SHP77 treated with DMSO at 0.1 percent for 48 hours (cell line): ENCODE measurements around the gene GRK4.
"Not testable (repeated sequence)": the region's sequence is repeated elsewhere in the genome, so short reads cannot be mapped to it uniquely, and the experiment has no call there.

Experiments
- DNase-seq: peaks from one replicate; lab custom pipeline; 2025; lab: John Stamatoyannopoulos, UW

Gene GRK4

DNA sequence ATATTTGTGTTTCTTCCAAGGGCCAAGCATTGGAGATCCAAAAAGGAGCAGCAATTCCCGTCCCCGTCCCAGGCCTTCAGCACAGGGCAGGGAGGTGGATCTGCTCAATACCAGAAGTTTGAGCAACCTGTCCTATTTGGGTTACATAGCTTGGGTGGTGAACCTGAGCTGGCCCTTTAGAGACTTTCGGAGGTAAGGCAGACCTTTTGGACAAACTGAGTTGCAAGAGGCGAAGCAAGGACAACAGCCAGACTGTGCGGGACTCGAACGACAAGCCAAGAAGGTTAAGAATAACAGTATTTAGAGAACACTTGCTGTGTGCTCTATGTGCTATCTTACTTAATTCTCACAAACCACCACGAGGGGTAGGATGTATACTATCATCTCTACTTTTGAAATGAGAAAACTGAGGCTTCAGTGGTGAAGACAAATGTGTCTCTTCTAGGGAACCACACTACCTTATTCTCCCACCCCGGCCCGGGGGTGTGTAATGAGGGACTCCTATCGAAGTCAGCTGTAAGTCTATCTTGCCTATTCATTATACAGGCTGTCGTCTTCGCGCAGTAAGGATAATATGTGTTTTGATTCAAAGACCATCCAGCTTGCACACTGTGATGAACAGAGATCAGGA is 1.4 kb upstream of the GRK4 start:
- DNase-seq = no peak

DNA sequence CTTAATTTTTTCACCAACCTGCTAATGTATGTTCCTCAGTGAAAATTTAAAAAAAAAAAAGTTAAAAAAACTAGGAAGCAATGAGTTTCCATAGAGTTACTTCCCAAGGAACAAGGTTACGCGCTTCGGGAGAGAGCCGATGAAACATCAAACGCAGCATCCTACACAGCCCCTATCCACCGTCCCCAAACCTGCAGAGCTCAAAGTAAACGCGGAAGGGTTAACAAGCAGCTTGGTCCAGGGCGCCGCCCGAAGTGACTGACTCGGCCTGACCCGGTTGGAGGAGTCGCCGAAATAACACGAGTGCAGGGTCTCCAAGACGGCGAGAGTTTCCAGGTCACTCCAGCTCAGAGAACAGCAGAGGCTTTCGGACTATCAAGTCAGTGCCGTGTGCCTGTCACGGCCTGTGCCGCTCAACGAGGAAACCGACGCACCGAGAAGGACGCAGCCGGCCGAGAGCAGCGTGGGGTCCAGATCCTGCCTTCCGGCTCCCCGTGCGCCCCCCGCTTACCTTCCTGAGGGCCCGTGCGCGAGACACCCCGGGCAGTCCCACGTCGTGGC is 677 bp upstream of the GRK4 start:
- DNase-seq = no peak

DNA sequence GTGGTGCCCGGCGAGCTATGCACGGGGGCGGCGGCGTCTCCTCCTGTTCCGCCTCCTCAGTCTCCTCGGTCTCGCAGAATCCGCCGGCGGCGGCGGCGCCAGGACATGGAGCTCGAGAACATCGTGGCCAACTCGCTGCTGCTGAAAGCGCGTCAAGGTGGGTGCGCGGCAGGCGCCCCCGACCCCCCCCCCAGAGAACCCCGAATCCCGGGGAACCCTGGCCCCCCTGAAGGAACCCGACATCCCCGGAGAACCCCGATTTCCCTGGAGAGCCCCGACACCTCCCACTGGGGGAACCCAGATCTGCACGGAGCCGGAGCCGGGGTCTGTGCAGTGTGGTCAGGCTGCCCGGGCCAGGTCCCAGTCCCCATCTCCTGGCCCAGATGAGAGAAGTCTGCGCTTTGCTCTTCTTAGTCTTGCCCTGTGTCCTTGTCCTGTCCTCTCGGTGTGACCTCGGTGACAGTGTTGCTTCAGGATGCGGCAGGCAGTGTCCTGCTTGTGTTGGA is 648 bp downstream of the GRK4 start:
- DNase-seq = no peak

DNA sequence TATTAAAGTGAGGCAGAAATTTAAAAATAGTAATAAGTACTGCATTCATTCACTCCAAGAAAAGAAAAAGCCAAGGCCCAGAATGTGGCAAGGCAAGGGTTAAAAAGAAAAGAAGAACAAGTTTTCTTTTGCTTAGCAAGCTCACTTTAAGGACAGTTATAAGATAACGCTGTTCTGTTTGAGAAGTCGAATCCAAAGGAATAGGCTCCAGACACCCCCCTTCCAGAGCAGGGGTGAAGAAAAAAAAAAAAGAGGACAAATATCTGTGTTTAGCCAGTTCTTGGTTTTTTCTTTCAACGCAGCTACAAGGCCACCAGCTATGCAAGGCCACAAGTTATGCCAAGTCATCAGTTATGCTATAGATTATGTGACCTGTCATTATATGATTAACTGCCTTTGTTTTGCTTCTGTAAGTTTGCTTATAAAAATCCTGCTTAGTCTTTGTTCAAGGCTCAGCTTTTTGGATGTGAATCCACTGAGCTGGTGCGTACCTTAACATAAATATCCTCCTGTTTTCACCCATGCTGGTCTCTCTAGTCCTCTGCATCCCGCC is 1.4 kb downstream of the GRK4 start:
- no peak for DNase-seq

DNA sequence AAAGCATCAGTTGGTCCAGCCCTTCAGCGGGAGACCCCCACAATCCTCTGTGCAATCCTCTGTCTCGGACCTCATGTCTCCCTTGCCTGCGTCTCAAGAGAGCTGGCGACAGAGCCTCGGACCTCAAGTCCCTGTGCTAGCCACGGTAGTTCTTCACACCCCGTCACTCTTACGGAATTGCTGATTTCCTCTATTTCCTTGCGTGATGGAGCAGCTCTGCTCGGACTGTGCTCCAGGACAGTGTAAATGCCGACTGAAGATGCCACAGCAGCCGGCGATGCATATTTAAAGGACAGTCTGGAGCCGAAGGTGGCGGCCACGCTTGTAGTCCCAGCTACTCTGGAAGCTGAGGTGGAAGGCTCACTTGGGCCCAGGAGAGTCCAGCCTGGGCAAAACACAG is 1.9 kb downstream of the GRK4 start:
- DNase-seq = no peak

DNA sequence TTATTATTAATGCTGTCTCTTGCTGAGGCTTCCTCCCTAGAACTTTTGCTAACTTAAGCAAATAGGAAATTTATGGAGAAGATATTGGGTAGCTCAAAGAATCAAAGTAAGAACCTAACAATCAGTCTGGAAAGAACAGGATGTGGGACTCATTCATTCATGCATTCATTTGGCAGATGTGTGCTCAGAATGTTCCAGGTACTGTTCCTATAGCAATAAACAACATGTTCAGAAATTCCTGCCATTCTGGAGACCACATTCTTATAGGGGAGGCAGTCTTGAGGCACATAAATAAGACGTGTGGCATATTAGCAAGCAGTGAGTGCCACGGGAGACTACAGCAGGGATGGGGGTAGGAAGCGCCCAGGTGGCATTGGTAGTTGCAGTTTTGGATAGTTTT is 5.0 kb downstream of the GRK4 start:
- DNase-seq = no peak

DNA sequence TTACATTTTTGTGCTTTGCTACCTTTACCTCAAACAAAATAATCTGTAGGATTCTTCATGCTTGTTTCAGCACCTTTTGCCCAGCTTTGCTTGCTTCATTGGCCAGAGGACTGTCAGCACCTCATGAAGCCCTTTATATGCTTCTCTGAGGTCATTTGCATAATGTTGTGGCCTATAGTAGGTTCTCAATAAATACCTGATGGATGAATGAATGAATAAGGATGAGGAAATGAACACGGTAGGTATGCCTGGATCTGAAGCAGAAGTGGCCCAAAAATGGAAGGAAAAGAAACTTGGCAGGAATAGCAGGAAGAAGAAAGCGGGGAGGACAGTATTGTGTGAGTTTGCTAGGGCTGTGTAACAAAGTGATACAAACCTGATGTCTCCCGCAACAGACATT is 7.9 kb downstream of the GRK4 start:
- DNase-seq = no peak

DNA sequence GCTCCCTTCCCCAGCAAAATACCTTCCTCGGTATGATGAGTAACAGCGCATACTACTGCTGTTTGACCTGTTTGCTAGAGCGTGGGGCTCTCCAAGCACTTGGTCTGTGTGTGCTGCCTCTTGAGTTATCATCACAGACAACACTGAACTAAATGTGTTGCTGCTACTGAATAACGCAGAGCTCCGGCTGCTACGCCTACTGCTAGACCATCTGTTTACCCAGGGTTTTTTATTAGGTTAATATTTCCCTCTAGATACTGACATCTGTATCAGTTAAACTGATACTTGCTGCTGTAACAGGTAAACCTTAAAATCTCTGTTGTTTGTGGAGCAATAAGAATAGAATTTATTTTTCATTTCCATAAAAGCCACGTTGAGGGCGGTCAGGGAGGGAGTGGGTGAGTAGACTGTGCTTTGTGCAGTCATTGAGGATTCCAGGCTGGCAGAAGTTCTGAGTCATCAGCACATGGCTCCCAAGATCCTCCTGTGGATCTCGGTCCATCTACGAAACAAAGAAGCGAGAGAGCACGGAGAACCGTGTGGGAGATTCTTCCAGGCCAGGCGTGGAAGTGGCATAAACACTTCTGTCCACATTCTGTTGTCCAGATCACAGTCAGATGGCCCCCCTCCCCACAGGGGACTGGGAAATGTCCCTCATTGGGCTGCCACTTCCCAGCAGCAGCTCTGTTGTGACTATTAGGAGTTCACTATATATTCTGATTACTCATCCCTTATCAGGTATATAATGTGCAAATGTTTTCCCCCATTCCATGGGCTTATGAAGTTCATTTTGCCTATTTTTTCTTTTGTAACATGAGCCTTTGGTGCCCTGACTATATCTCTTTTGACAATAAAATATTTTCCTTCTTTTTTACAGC is 14.1 kb downstream of the GRK4 start:
- no peak for DNase-seq

DNA sequence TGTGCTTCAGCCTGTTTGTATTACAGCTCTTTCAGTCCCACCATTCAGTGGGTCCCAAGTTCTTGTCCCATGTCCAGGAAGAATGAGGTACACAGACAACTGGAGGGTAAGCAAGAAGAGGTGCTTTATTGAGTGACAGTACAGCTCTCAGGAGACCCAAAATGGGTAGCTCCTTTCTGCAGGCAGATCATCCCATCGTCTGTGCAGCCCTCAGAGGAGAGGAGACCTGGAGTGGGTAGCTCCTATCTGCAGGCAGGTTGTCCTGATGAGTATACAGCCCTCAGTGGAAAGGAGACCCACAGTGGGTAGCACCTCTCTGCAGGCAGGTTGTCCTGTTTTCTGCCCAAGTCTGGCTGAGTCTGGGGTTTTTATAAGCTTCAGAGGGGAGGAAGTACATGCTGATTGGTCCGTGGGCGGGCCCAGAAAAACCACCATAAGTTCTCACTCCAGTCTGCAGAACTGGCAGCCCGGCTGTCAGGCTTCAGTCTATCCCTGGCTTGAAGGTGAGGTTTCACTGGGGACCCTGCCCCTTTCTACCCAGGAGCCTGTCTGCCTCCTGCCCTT is 18.0 kb downstream of the GRK4 start:
- DNase-seq = no peak

DNA sequence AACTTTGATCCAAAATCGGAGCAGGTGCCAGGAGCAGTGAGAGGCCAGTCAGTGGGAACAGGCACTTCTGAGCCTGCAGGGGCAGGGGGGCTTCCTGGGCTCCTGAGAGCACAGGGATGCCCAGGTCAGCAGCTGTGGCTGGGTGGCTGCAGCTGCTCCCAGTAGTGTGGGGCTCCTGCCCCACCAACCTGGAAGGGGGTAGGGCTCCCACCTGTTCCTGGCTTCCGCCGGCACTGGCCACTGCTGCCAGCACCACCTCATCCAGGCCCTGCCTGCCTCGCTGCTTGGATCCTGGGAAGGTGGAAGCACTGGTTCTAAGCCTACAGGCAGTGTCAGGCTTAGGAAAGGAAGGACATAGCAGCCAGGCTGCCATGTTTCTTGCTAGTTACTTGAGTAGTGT is 18.6 kb downstream of the GRK4 start:
- no peak for DNase-seq

DNA sequence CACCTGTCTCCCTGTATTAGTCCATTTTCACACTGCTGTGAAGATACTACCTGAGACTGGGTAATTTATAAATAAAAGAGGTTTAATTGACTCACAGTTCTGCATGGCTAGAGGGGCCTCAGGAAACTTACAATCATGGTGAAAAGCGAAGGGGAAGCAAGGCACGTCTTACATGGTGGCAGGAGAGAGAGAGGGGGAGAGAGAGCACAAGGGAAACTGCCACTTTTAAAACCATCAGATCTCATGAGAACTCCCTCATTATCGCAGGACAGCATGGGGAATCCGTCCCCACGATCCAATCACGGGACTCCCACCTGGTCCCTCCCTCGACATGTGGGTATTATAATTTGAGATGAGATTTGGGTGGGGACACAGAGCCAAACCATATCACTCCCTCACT is 20.3 kb downstream of the GRK4 start:
- DNase-seq = not testable (repeated sequence)

DNA sequence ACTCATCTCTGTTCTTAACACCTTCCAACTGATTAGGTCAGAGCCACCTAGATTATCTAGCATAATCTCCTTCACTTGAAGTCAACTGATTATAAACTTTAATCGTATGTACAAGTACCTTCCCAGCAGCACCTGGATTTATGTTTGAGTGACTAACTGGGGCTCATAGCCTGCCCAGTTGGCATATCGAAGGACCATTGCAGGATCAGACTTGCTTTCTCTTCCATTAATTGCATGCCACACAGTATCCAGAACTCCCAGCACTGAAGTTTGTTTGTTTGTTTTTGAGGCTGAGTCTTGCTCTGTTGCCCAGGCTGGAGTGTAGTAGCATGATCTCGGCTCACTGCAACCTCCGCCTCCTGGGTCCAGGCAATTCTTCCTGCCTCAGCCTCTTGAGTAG is 27.9 kb downstream of the GRK4 start:
- DNase-seq = no peak

DNA sequence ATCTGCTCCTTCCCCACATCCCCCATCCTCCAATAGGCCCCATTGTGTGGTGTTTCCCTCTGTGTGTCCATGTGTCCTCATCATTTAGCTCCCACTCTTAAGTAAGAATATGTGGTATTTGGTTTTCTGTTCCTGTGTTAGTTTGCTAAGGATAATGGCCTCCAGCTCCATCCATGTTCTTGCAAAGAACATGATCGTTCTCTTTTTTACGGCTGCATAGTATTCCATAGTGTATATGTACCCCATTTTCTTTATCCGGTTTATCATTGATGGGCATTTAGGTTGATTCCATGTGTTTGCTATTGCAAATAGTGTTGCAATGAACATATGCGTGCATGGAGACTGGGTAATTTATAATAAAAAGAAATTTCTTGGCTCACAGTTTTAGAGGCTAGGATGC is 31.5 kb downstream of the GRK4 start:
- no peak for DNase-seq

DNA sequence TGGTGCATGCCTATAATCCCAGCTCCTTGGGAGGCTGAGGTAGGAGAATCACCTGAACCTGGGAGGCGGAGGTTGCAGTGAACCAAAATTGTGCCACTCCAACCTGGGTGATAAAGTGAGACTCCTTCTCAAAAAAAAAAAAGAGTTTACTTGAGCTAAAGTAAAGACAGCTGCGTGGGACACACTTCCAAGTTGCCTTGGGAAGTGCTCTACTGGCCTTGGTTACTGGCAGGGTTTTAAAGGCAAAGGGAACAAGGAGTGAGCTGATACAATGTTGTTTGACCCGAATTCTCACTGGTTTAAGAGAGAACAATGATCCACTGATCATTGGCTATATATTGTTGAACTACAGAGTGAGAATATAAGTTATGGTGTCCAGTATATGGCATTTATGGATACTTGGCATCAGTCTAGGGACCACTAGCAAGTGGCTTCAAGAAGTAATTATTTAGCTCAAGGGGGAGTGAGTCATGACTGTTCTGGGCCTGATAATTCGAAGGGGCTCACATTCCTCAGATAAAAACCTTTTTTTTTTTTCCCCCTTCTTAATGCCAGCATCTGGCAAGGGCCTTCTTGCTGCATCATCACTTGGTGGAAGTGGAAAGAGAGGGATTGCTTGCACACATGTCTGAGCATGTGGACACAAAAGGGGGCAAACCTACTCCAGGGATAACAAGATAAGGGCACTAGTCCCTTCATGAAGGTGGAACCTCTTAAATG is 32.3 kb downstream of the GRK4 start:
- no peak for DNase-seq

DNA sequence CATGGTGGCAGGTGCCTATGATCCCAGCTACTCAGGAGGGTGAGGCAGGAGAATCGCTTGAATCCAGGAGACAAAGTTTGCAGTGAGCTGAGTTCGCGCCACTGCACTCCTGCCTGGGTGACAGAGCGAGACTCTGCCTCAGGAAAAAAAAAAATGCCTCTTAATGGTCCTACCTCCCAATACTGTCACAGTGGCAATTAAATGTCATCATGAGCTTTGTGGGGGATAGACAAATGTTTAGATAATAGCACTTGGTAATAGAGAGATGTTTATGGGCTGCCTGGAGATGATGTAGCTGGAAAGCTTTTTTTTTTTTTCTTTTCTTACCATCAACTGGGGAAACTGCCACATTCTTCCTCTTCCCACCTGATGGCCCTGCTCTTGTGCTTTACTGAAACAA is 33.0 kb downstream of the GRK4 start:
- no peak for DNase-seq

DNA sequence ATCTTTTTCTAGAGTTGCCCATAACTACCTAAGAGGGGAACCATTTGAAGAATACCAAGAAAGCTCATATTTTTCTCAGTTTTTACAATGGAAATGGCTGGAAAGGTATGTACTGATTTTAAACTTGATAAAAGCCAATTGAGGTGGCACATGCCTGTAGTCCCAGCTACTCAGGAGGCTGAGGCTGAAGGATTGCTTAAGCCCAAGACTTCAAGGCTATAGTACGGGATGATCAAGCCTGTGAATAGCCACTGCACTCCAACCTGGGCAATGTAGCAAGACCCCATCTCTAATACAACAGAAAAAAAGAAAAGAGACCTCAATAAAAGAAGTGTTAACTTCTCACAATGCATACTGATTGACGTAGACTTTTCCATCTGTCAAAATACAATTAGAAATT is 44.4 kb downstream of the GRK4 start:
- DNase-seq = no peak

DNA sequence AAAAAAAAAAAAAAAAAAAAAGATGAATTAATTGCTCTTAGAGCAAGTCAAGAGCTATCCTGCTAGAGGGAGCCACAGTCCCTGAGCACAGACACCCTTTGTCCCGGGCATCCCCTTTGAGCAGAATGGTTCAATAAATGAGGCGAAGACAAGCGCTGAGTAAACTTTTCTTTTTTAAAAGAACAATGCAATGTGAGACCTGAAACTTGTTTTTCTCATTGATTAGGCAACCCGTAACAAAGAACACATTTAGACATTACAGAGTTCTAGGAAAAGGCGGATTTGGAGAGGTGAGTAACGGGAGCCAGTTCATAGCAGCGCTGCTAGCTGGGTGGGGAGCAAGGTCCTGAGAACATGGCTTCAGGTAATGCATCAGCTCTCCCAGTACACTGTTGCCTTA is 46.1 kb downstream of the GRK4 start:
- DNase-seq = no peak

DNA sequence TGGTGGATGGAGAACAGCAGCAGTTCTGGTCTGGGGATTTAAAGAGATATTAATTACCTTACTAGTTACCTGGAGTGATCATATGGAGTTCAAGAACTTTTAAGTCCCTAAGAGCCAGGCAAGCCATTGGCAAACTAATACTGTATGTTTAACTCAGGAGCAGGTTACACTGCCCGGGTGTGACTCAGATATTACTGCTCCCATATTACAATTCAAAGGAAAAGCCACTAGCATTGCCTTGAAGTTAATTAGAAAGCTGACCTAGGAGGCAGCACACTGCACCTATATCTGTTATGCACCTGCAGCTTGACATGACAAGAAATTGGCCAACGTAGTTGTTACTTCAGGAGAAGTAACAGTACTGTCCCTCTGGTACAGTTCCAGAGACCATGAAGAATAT is 47.2 kb downstream of the GRK4 start:
- no peak for DNase-seq

DNA sequence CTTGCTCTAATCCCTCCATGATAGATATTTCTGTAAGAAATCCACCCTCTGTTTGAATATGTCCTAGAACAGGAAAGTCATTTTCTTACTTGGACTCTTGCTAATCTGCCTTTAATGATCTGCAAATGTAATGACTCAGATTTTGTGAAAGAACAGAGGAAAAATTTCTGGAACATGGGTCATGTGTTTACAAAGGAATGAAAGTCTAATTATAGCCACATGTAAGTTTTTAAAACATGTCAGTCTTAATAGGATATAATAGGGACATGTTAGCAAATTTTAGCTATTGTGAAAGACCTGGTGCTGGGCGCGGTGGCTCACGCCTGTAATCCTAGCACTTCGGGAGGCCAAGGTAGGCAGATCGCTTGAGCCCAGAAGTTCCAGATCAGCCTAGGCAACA is 47.6 kb downstream of the GRK4 start:
- DNase-seq = no peak

DNA sequence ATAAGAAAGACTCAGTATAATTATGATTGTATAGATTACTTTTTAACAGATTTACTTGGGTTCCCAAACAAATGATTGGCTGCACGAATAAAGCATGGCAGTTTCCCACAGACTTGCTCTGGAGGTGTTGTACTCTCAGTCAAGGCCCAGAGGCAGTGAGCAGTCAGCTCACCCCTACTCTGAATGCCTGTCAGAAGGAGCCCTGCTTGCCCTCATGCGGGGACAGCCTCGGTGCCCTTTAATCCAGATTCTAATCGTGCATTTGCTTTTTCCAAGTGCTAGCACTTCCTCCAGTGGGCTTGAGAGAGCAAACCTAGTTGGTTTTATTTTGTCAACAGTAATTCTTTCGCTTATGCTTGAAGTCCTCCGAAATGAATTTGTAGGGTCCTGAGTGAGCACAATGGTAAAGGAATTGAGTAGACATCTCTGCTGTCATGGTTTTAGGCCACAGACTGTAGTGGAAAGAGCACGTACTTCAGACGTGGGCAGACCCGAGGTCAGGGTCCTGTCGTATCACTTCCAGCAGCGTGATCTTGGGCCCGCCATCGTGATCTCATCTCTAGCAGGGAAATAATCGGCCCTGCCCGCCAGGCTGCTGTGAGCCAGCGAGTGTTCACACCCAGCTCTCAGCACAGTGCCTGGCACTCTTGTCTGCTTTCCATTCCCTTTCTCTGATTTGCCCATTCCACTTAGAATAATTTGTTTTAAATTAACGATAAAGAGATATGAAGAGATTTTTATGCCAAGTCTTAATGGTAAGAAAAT is 48.3 kb downstream of the GRK4 start:
- no peak for DNase-seq

DNA sequence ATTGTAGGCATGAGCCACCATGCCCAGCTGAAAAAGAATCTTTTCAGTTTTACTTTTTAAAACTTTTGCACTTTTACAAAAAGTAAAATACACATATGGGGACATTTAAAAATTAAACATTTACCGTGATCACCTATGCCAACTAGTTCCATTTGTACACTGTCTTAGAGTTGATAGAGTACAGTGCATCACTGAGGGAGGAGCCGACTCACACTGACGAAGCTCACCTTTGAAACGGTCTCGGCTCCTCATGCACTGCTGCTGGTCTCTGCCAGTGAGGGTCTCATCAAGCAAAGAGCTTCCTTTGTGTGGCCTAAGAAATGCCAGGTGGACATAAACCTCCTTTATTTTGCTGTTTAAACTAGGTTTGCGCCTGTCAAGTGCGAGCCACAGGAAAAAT is 50.0 kb downstream of the GRK4 start:
- no peak for DNase-seq
